GM18508 (cell line): ENCODE data around the gene CD7.

Source experiments
- ATAC-seq: cut with Tn5 transposase; IDR thresholded peaks from one replicate; pipeline ENCODE4 v1.9.1; 2021; ENCODE audit warnings: moderate number of reproducible peaks; ENCODE audit not compliant: insufficient read depth, unreplicated experiment

Gene CD7

GRCh38 chr17:82282239-82283207, 34.9 kb downstream of the CD7 start:
- ATAC-seq, result no peak

GRCh38 chr17:82281502-82282238, 35.7 kb downstream of the CD7 start:
- ATAC-seq, result no peak

- no peak for ATAC-seq
Measured at GRCh38 chr17:82281076-82281475, 36.3 kb downstream of the CD7 start.

- ATAC-seq, result no peak
Measured at GRCh38 chr17:82280537-82280936, 36.9 kb downstream of the CD7 start.

- ATAC-seq, result no peak
Measured at GRCh38 chr17:82278786-82279391, 38.5 kb downstream of the CD7 start.

- ATAC-seq, result no peak
Measured at GRCh38 chr17:82278308-82278707, 39.1 kb downstream of the CD7 start.

- ATAC-seq, result no peak
Measured at GRCh38 chr17:82277851-82278250, 39.6 kb downstream of the CD7 start.

GRCh38 chr17:82276938-82277337, 40.5 kb downstream of the CD7 start:
- no peak for ATAC-seq

- ATAC-seq, result no peak
Measured at GRCh38 chr17:82275326-82275725, 42.1 kb downstream of the CD7 start.

GRCh38 chr17:82274134-82275020, 43.0 kb downstream of the CD7 start:
- ATAC-seq, result no peak

- ATAC-seq, result no peak
Measured at GRCh38 chr17:82273327-82274133, 43.9 kb downstream of the CD7 start, which contains the start of gene CSNK1D. Gene CSNK1D, minus strand, starts transcription at chr17:82273700. Its CDS starts 319 bp downstream, at chr17:82273381.

GRCh38 chr17:82272495-82273326, 44.7 kb downstream of the CD7 start:
- ATAC-seq, result no peak

GRCh38 chr17:82271401-82271800, 46.0 kb downstream of the CD7 start:
- ATAC-seq, result no peak

- no peak for ATAC-seq
Measured at GRCh38 chr17:82270651-82271050, 46.8 kb downstream of the CD7 start.

- no peak for ATAC-seq
Measured at GRCh38 chr17:82269882-82270500, 47.4 kb downstream of the CD7 start.

GRCh38 chr17:82269138-82269881, 48.1 kb downstream of the CD7 start:
- no peak for ATAC-seq
